ENCODE data around the gene DUOXA2.
"Not testable (repeated sequence)": the region's sequence is repeated elsewhere in the genome, so short reads cannot be mapped to it uniquely, and the experiment has no call there.

DUOXA2 gene

DNA sequence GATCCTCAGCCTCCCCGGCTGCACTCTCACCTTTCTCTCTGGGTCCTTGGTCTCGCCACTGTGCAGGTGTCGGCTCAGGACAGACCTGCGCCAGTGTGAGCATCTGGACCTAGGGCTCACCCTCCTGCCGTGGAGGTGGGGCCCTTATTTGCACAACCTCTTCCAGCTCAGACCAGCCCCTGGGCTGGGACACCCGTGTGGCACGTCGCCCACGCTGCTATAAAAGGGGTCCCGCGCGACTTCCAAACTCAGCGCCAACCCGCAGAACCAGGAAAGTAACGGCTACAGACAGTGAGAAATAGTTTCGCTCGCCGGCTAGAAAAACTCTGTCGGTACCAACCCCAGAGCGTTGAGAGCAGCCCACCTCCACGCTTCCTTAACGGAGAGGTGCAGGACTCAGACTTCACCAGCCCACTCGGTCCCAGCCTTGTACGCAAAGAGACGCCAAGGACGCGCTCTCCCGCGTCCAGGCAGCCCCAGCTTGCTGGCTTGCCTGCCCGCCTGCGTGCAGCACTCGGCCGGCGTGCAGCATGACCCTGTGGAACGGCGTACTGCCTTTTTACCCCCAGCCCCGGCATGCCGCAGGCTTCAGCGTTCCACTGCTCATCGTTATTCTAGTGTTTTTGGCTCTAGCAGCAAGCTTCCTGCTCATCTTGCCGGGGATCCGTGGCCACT, at the start of gene DUOXA2, which contains the start of gene DUOX2:
DUOXA2 (plus strand) TSS at position 251 of the 675 bp plus-strand sequence; CDS start at position 531, 280 bp downstream.
DUOX2 (minus strand) TSS at position 97 of the 675 bp plus-strand sequence. CDS start 761 bp downstream, outside the sequence.
- TF ChIP-seq, protein P1, sequence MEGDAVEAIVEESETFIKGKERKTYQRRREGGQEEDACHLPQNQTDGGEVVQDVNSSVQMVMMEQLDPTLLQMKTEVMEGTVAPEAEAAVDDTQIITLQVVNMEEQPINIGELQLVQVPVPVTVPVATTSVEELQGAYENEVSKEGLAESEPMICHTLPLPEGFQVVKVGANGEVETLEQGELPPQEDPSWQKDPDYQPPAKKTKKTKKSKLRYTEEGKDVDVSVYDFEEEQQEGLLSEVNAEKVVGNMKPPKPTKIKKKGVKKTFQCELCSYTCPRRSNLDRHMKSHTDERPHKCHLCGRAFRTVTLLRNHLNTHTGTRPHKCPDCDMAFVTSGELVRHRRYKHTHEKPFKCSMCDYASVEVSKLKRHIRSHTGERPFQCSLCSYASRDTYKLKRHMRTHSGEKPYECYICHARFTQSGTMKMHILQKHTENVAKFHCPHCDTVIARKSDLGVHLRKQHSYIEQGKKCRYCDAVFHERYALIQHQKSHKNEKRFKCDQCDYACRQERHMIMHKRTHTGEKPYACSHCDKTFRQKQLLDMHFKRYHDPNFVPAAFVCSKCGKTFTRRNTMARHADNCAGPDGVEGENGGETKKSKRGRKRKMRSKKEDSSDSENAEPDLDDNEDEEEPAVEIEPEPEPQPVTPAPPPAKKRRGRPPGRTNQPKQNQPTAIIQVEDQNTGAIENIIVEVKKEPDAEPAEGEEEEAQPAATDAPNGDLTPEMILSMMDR (conservative IDR thresholded peaks at IDR 0.05; ENCODE audit: low read depth, low read length): no peak
- H3K4me3 ChIP-seq (ENCODE audit: low read length): no peak within 1 kb of the TSS
- DNase-seq (ENCODE audit: low read depth): no peak

DNA sequence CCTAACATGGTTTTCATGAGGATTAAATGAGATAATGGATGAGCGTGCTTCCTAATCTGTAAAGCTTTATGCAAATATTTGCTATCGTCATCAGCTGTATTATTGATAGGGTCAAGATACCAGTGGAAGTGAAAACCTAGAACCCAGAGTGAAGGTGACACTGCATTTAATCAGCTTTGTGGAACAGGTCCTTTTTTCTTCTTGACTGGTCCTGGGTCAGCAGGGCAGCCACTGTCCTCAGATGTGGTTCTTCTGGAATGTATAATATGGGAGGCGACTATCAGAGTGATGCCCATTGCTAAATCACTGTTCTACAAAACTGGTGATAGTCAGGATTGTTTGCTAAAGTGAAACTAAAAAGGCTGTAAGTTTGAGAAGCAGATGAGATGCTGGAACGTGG, 49.7 kb upstream of the DUOXA2 start:
- H3K4me3 ChIP-seq (ENCODE audit: low read length): no peak overlapping the region
- TF ChIP-seq, protein P1 (conservative IDR thresholded peaks at IDR 0.05; ENCODE audit: low read depth, low read length): no peak
- no peak for DNase-seq (ENCODE audit: low read depth)

DNA sequence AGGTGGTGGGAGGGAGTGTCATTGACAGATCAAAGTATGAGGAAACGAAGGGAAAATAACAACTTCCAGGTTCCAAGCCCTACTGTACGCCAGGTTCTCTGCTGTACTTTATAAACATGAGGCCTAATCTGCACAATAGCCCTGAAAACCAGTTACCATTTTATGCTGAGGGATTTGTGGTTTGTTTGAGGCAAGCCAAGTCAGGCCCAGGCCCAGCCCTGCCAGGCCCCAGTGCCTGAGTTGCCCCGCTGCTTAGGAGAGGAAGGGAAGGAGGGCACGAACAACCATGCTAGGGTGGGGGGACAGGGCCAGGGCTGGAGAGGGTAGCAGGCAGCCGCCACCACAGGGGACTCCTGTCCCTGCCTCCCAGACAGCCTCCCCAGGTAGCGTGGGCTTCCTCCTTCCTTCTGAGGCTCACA, 44.2 kb upstream of the DUOXA2 start:
- H3K4me3 ChIP-seq (ENCODE audit: low read length); DNase-seq (ENCODE audit: low read depth): not testable (repeated sequence)

DNA sequence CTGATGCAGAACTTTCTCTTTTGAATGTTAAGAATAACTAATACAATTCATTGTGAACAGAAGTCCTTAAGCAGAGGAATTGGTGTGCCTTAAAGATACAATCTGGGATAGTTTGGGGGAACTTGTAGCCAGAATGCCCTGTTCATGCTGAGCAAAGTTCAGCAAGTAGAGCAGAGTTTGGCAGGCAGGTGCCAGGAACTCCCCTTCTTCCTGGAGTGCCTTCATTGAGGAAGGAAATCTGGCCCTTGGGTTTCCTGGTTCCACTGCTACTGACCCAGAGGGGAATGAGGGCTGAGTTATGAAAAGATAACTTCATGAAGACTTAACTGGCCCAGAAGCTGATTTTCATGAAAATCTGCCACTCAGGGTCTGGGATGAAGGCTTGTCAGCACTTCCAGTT, 40.5 kb upstream of the DUOXA2 start:
- not testable (repeated sequence) for DNase-seq (ENCODE audit: low read depth); H3K4me3 ChIP-seq (ENCODE audit: low read length)

DNA sequence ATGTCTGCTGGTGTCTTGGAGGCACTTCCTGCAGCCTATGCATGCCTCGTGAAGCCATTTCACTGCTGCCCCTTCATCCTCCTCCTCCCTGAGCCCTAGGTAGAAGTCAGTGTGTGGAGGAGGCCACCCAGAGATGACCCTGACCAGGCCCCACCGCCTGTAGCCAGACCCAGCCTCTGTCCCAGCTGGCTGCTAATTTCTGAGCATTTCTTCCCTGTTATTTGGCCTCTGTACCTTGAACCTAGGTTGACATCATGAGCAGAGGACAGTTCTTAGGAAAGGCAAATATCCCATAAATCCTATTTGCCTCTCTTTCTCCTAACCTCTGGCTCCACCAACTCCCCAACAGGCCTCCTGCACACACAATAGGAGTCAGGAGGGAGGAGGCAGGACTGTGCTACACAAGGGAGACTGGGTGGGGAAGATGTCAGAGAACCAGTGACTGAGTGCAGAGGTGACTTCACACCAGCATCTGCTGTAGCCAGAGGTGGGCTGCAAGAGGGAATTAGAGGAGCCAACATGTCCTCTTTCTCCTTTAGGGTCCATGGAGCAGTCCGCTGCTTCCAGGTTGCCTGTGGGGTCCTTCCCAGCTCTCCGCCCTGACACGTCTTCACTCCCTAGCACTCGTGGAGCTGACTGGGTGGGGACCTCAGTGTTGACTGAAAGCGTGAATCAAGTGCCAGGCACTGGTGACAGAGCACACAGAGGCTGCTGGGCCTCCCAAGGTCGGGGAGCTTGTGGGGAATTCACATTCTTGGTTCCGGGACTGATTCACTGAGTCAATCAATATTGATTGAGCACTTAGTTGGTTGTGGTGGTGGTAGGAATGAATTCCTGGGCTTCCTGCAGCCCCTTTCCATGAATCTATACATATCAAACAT, 38.4 kb upstream of the DUOXA2 start:
- DNase-seq (ENCODE audit: low read depth); H3K4me3 ChIP-seq (ENCODE audit: low read length): not testable (repeated sequence)

DNA sequence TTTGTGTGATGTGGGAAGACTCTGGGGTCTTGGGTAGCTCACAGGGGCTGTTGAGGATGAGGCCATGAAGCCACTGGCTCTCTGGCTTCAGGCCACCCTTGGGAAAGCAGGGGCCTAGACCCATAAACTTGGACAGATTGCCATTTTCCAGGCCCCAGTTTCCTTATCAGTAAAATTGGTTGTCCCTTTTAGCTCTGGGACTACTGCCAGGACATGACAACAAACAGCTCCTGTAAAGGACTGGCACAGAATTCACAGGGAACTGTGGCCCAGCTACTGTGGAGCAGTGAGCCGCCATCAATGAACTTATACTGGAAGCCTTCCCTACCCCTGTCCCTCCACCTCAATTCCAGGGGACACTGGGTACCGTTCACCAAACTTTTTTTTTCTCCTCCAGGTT, 36.7 kb upstream of the DUOXA2 start:
- DNase-seq (ENCODE audit: low read depth); H3K4me3 ChIP-seq (ENCODE audit: low read length): not testable (repeated sequence)

DNA sequence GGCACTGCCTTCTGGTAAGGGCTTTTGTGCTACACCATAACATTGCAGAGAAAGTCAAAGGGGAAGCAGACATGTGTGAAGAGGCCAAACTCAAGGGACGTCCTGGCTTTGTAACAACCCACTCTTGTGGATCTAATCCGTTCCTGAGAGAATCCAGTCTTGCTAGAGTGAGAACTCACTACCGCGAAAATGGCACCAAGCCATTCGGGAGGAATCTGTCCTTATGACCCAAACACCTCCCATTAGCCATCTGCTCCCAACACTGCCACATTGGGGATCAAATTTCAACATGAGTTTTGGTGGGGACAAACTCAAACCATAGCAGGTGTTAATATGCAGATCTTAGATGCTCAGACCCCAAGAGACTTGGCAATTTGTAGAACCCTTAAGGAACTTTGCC, 34.9 kb upstream of the DUOXA2 start:
- not testable (repeated sequence) for DNase-seq (ENCODE audit: low read depth); H3K4me3 ChIP-seq (ENCODE audit: low read length)

DNA sequence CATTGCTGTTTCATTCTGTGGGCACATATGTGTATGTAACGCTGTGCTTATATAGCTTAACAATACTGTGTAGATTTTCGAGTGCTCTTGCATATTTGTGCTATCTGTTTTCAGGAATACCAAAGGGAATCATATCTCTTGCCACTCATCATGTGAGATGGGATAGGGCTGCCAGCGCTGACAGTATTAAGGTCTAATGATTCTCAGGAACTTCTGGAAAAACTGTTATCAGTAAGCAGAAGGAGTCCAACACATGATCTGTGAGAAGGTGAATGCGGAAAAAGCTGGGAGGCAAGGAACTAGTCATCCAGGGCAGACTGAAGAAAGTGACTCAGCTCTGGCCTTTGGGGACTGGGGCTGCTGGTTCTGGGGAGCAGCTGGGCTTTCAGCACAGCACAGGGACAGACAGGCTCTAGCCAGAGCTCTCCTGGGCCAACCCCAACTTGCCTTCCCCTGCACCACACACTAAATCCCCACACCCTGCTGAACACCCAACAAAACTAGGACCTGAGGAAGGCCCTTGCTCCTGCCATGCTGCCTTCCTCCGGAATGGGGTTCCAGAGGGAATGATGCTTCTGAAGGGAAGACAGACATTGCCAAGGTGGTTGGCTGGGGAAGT, 34.4 kb upstream of the DUOXA2 start:
- not testable (repeated sequence) for DNase-seq (ENCODE audit: low read depth); H3K4me3 ChIP-seq (ENCODE audit: low read length)

DNA sequence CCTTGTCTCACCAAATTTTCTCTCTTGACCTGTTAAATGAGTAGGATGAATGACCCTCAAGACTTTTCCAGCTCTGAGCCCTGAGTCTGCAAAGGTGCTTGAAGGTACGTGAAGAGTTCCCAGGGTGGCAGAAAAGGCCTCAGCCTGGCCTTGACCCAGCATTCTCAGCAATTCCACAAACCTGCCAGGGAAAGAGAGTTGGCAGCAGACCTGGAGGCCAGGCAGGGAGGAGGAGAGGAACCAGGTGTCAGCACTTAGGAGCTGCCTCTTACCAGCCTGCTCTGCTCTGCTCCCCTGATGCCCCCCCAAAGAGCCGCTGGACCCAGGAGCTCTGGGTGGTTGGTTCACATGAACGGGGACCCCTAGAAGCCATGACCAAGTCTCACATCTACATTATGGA, 33.5 kb upstream of the DUOXA2 start:
- DNase-seq (ENCODE audit: low read depth); H3K4me3 ChIP-seq (ENCODE audit: low read length): not testable (repeated sequence)

DNA sequence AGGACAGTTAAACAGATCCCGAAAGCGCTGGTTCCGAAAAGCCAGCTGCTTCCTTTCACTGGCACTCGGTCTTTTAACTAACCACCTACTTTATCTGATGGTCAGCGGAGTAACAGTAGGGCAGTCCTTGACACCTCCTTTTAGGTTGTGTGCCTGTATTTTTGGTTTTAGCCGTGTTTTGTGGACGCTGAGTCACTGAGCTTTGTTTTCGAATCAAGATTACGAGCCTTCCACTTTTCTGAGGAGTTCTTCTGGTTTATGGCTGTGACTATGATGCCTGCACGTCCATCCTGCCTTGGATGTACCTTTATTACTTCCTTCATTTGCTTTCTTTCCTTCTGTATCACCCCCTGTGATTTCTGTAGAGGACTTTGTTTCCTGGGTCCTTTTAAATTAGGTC, 31.7 kb upstream of the DUOXA2 start:
- not testable (repeated sequence) for H3K4me3 ChIP-seq (ENCODE audit: low read length); DNase-seq (ENCODE audit: low read depth)

DNA sequence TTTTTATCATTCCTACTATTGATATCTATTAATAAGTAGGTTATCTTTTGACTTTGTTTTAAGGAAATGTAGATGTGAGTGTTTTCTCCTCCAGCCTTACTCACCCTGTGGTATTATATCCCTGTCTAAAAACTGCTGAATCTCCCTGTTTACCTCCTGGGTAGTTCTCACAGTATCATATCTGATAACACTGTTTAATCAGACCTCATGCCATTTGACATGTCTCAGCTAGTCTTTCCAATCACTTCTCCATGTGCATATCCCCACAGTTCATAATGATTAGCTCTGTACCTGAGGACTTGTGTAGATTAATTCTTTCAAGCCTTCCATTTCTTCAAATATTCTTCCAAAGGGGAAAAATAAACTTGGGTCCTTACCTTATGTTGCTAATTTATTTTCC, 30.9 kb upstream of the DUOXA2 start:
- DNase-seq (ENCODE audit: low read depth): no peak
- no peak overlapping the region for H3K4me3 ChIP-seq (ENCODE audit: low read length)
- TF ChIP-seq, protein P1 (conservative IDR thresholded peaks at IDR 0.05; ENCODE audit: low read depth, low read length): no peak
